GM12878 (cell line): ENCODE measurements around the gene PRSS12. TPM values are rescaled to one million over a fixed set of nuclear protein-coding genes. Genes with fewer than 3 reads are reported as not detected.

Experiments
- BCL11A ChIP-seq: IDR thresholded peaks from 2 replicates; pipeline ENCODE4 v1.6.1; 2011; ENCODE audit warnings: low read depth, low read length
- CBFB ChIP-seq: IDR thresholded peaks from 2 replicates; pipeline ENCODE4 v1.6.1; 2016; ENCODE audit warnings: antibody characterized with exemption, low read depth
- CHD2 ChIP-seq: IDR thresholded peaks from 2 replicates; pipeline ENCODE4 v1.6.1; 2011; ENCODE audit warnings: low read depth, low read length, improper control_type of control experiment, borderline replicate concordance
- CHD4 ChIP-seq: fragments of 200-600 bp; sonication (generic); IDR thresholded peaks from 2 replicates; pipeline ENCODE4 v1.6.1; 2016; ENCODE audit warnings: mild to moderate bottlenecking
- CREB1 ChIP-seq: IDR thresholded peaks from 2 replicates; pipeline ENCODE4 v1.6.1; 2012; ENCODE audit warnings: low read depth, mild to moderate bottlenecking, inconsistent platforms
- CREM ChIP-seq: IDR thresholded peaks from 2 replicates; pipeline ENCODE4 v1.6.1; 2014; ENCODE audit warnings: antibody characterized with exemption, low read depth
- CTCF ChIP-seq, 3 experiments: IDR thresholded peaks in 2 of 3; conservative IDR thresholded peaks in 1 of 3; 2 replicates each; pipeline ENCODE4 v1.5.1; 2011; ENCODE audit warnings: low read depth in 3 of 3, low read length in 3 of 3, mild to moderate bottlenecking in 3 of 3, control low read depth in 2 of 3, moderate library complexity in 2 of 3, inconsistent platforms in 1 of 3, mixed read lengths in 1 of 3; ENCODE audit not compliant: control insufficient read depth in 2 of 3, insufficient read depth in 1 of 3; ENCODE audit errors: extremely low read depth in 1 of 3
- GABPA ChIP-seq: IDR thresholded peaks from 2 replicates; pipeline ENCODE4 v1.6.1; 2014; ENCODE audit warnings: antibody characterized with exemption, low read depth, mild to moderate bottlenecking, inconsistent platforms
- HDAC2 ChIP-seq: fragments of 200-600 bp; sonication (generic); IDR thresholded peaks from 2 replicates; pipeline ENCODE4 v1.6.1; 2017
- HSF1 ChIP-seq: fragments of 150-350 bp; IDR thresholded peaks from 2 replicates; pipeline ENCODE4 v1.6.1; 2014; ENCODE audit warnings: mild to moderate bottlenecking, low read depth, low read length
- IKZF1 ChIP-seq: fragments of 450-650 bp; conservative IDR thresholded peaks from 2 replicates; pipeline ENCODE4 v1.6.1; 2017; ENCODE audit warnings: antibody characterized with exemption, mild to moderate bottlenecking
- IRF5 ChIP-seq: fragments of 450-650 bp; IDR thresholded peaks from 2 replicates; pipeline ENCODE4 v1.6.1; 2017; ENCODE audit warnings: borderline replicate concordance
- LARP7 ChIP-seq: fragments of 450-650 bp; IDR thresholded peaks from 2 replicates; pipeline ENCODE4 v1.6.1; 2017; ENCODE audit warnings: mild to moderate bottlenecking
- NRF1 ChIP-seq: conservative IDR thresholded peaks from 2 replicates; pipeline ENCODE4 v1.6.1; 2011; ENCODE audit warnings: mild to moderate bottlenecking, low read depth, low read length, improper control_type of control experiment
- POLR2AphosphoS2 ChIP-seq: IDR thresholded peaks from 2 replicates; pipeline ENCODE4 v1.6.1; 2011; ENCODE audit warnings: low read depth, mild to moderate bottlenecking, low read length, improper control_type of control experiment, moderate library complexity
- POU2F2 ChIP-seq: IDR thresholded peaks from 3 replicates; pipeline ENCODE4 v1.6.1; 2011; ENCODE audit warnings: low read depth, mild to moderate bottlenecking, low read length, borderline replicate concordance
- RFX5 ChIP-seq: IDR thresholded peaks from 2 replicates; pipeline ENCODE4 v1.6.1; 2011; ENCODE audit warnings: low read depth, low read length, improper control_type of control experiment
- SP1 ChIP-seq: IDR thresholded peaks from one replicate; pipeline ENCODE4 v1.6.1; 2011; ENCODE audit warnings: low read depth, low read length
- SPI1 ChIP-seq: IDR thresholded peaks from 2 replicates; pipeline ENCODE4 v1.6.1; 2011; ENCODE audit warnings: low read depth, mild to moderate bottlenecking, low read length, moderate library complexity, borderline replicate concordance; ENCODE audit not compliant: insufficient read depth
- YBX1 ChIP-seq: fragments of 450-650 bp; IDR thresholded peaks from 2 replicates; pipeline ENCODE4 v1.6.1; 2016; ENCODE audit warnings: antibody characterized with exemption
- ZNF687 ChIP-seq: fragments of 450-650 bp; IDR thresholded peaks from 2 replicates; pipeline ENCODE4 v1.6.1; 2017; ENCODE audit warnings: mild to moderate bottlenecking, moderate library complexity
- polyA plus RNA-seq, 11 experiments: library from polyadenylated mRNA; depleted of rRNA in 4 of 11; unstranded in 6 of 11; stranded (reverse) in 5 of 11; fragments of >200 nt; fragmentation: Nextera tagmentation in 4 of 11; fragmentation: Illumina TruSeq in 1 of 11; extraction: Ambion mirVana in 4 of 11; extraction: Trizol in 1 of 11; gene quantifications; 1 replicate in 1 of 11; 2 replicates in 10 of 11; pipeline versions ENCODE4 v1.2.1 to v1.2.3, GENCODE V29; 2011 to 2016; ENCODE audit warnings: inconsistent platforms in 2 of 11, missing spikeins in 2 of 11, low read depth in 1 of 11
- total RNA-seq, 4 experiments: library from RNA; depleted of rRNA in 3 of 4; stranded (reverse); fragments of >200 nt in 3 of 4; fragmentation: Illumina TruSeq in 1 of 4; extraction: Trizol in 1 of 4; gene quantifications; 2 replicates each; pipeline versions ENCODE4 v1.2.1 to v1.2.3, GENCODE V29; 2013 to 2021

Gene PRSS12
- total and polyA plus RNA-seq, 10 of the 15 experiments (the other 5 are each of a cell fraction or from before 2014, with no cell fraction given): 0.04 to 0.34 (median 0.11) TPM; not detected in 2

- TF ChIP-seq ZNF687 (peak; percentile 83), CHD2 (peak; percentile 83), CTCF (IDR thresholded peaks at IDR 0.05 in 2 of 3, conservative IDR thresholded peaks at IDR 0.05 in 1 of 3; ENCODE audit: control insufficient read depth in 2 of 3, extremely low read depth in 1 of 3, insufficient read depth in 1 of 3, low read depth in 3 of 3, low read length in 3 of 3) (no peak), POLR2AphosphoS2 (peak; percentile 97), SP1 (peak; percentile 43), BCL11A (peak; percentile 25; the same call in 1 of the 2 replicates), CREM (peak; percentile 85; the same call in 1 of the 2 replicates), HDAC2 (no peak), GABPA (peak; percentile 81), SPI1 (no peak), RFX5 (0 out of 2 replicates have a peak, but pooled peaks have one; percentile 34), NRF1 (peak; percentile 67), CHD4 (no peak), CREB1 (peak; percentile 89), YBX1 (no peak), CBFB (peak; percentile 95), HSF1 (0 out of 2 replicates have a peak, but pooled peaks have one; percentile 55), POU2F2 (peak; percentile 93), IRF5 (no peak), IKZF1 (peak; percentile 61; the same call in 1 of the 2 replicates), LARP7 (peak; percentile 70)
Measured at GRCh38 chr4:118278473-118279274, 74.1 kb downstream of the PRSS12 start (continued).
